ENCODE results near the gene PCMT1. TPM values are rescaled to one million over a fixed set of nuclear protein-coding genes. Genes with fewer than 3 reads are reported as not detected.

Gene PCMT1
- total and polyA plus RNA-seq, 2 of the 8 experiments (the other 6 are each of a cell fraction or from before 2014, with no cell fraction given), result 84.3 to 91.3 TPM

- TF ChIP-seq MAFK (IDR thresholded peaks at IDR 0.05; ENCODE audit: low read depth, low read length), result no peak
- no peak for TF ChIP-seq KDM1A (IDR thresholded peaks at IDR 0.05; ENCODE audit: borderline replicate concordance, low read length)
- no peak for TF ChIP-seq TCF12 (IDR thresholded peaks at IDR 0.05; ENCODE audit: low read depth, low read length)
- TF ChIP-seq TAF1 (IDR thresholded peaks at IDR 0.05; ENCODE audit: low read depth, low read length), result peak; percentile 97
- no peak for TF ChIP-seq SP2 (IDR thresholded peaks at IDR 0.05; ENCODE audit: low read length)
- no peak for TF ChIP-seq HDAC6 (IDR thresholded peaks at IDR 0.05; ENCODE audit: low read depth, low read length)
- TF ChIP-seq BACH1 (IDR thresholded peaks at IDR 0.05; ENCODE audit: low read length), result no peak
- TF ChIP-seq CHD1 (IDR thresholded peaks at IDR 0.05; ENCODE audit: low read depth, low read length), result peak; percentile 18; the same call in 1 of the 2 replicates
- no peak for TF ChIP-seq EZH2 (IDR thresholded peaks at IDR 0.05; ENCODE audit: low read depth, low read length, severe bottlenecking)
- TF ChIP-seq SIX5 (IDR thresholded peaks at IDR 0.05; ENCODE audit: low read depth, low read length), result no peak
- no peak for TF ChIP-seq SRF (IDR thresholded peaks at IDR 0.05; ENCODE audit: low read depth, low read length)
- TF ChIP-seq TBP (IDR thresholded peaks at IDR 0.05; ENCODE audit: low read depth, low read length), result peak; percentile 80; the same call in 1 of the 2 replicates
- peak; percentile 88; the same call in 1 of the 2 replicates for TF ChIP-seq RBBP5 (IDR thresholded peaks at IDR 0.05; ENCODE audit: borderline replicate concordance, low read depth, low read length)
- no peak for TF ChIP-seq TEAD4 (IDR thresholded peaks at IDR 0.05; ENCODE audit: low read depth, low read length)
- peak; percentile 73; the same call in 1 of the 2 replicates for TF ChIP-seq KDM5A (IDR thresholded peaks at IDR 0.05; ENCODE audit: low read length)
- TF ChIP-seq ATF2 (IDR thresholded peaks at IDR 0.05; ENCODE audit: low read length), result no peak
- 0 out of 2 replicates have a peak, but pooled peaks have one; percentile 15 for TF ChIP-seq USF2 (IDR thresholded peaks at IDR 0.05; ENCODE audit: low read length)
- TF ChIP-seq TAF7 (optimal IDR thresholded peaks at IDR 0.05; ENCODE audit: borderline replicate concordance, low read depth, low read length), result peak; percentile 74
- TF ChIP-seq CTBP2 (IDR thresholded peaks at IDR 0.05; ENCODE audit: borderline replicate concordance, insufficient read depth, insufficient read length, low read length), result peak; percentile 33
- TF ChIP-seq JUND (IDR thresholded peaks at IDR 0.05; ENCODE audit: low read length), result no peak
- TF ChIP-seq JUN (IDR thresholded peaks at IDR 0.05; ENCODE audit: low read depth, low read length), result no peak
- peak; percentile 99 for TF ChIP-seq ASH2L (IDR thresholded peaks at IDR 0.05; ENCODE audit: low read length)
Measured at GRCh38 chr6:149717588-149718458, 31.7 kb upstream of the PCMT1 start, which contains the start of gene LATS1 (continued).

Data from H1 (cell line).